Thyroid gland (tissue), 4 donors: ENCODE results near the gene SC5D. TPM values are rescaled to one million over a fixed set of nuclear protein-coding genes. Genes with fewer than 3 reads are reported as not detected.
A peak's percentile ranks its signal among the peaks of the same experiment; 100 is the strongest.

ENCODE experiments used
- DNase-seq, 2 donors: peaks; one replicate each; pipeline ENCODE4 v3.0.0-alpha.2; 2019
- H3K27ac ChIP-seq, 3 donors: fragments of 200-600 bp; sonication (generic); 1 replicate in 2 of 3; 2 replicates in 1 of 3; pipeline ENCODE4 v1.5.1; 2016 to 2019; ENCODE audit warnings: mild to moderate bottlenecking in 1 of 3, moderate library complexity in 1 of 3
- H3K27me3 ChIP-seq: fragments of 200-600 bp; sonication (generic); one replicate; pipeline ENCODE4 v1.5.1; 2019
- H3K36me3 ChIP-seq, 2 donors: fragments of 200-600 bp; sonication (generic); one replicate each; pipeline ENCODE4 v1.5.1; 2016 to 2019
- H3K4me1 ChIP-seq, 2 donors: fragments of 200-600 bp; sonication (generic); one replicate each; pipeline ENCODE4 v1.5.1; 2017 to 2019
- H3K4me3 ChIP-seq, 3 donors: fragments of 200-600 bp; sonication (generic); replicated peaks in 1 of 3; 1 replicate in 2 of 3; 2 replicates in 1 of 3; pipeline ENCODE4 v1.5.1; 2016; ENCODE audit warnings: mild to moderate bottlenecking in 1 of 3
- H3K9me3 ChIP-seq: fragments of 200-600 bp; sonication (generic); one replicate; pipeline ENCODE4 v1.5.1; 2017
- POLR2A ChIP-seq, 2 donors: fragments of 450-650 bp; IDR thresholded peaks; one replicate each; pipeline ENCODE4 v1.6.1; 2017; ENCODE audit warnings: antibody characterized with exemption in 2 of 2, mild to moderate bottlenecking in 2 of 2, moderate library complexity in 1 of 2
- WGBS, 2 donors: methylation state at CpG; one replicate each; pipeline ENCODE4 v1.1.5; 2017; 5-methylcytosine and 5-hydroxymethylcytosine counted together
- intact Hi-C: fragments of 100-400 bp; cut with DNase I; formaldehyde crosslinking; loops from one replicate; pipeline ENCODE4 v1.15.1; 2023
- total RNA-seq, 4 donors: library from RNA; depleted of rRNA; stranded (reverse); fragments of >200 nt; gene quantifications; one replicate each; pipeline ENCODE4 v1.2.3, GENCODE V29; 2016
- TF ChIP-seq, protein P1 (sequence below), 6 experiments: fragments of 200-600 bp in 3 of 6; fragments of 450-650 bp in 3 of 6; sonication (generic) in 3 of 6; IDR thresholded peaks; one replicate each; pipeline ENCODE4 v1.5.1; 2016 to 2019; ENCODE audit warnings: antibody characterized with exemption in 6 of 6, mild to moderate bottlenecking in 2 of 6, inconsistent platforms in 1 of 6, moderate library complexity in 1 of 6

Gene SC5D
- total RNA-seq, 4 donors from 2014 or later: 37.2 to 68.9 (median 40.0) TPM

DNA sequence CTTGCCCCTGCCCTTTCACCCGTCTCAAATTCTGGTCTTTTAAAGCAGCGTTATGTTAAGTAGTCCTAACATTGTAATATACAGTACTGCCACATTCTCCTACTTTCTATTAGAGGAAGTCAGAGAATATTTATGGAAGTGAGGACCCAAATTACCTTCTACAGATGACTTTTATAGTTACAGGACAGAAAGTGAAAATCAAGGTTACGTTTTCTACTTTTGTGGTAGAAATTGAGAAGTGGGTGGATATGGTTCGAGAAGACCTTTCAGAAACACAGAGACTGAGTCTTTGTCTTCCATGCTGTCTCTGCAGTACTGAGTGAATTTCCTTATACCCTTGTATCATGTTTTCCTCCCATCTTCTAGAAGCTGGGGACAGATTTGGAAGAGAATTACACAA lies 17.1 kb downstream of the SC5D start:
- 92 to 93% methylated on average over 4 of the region's 4 CpGs for WGBS, 2 donors

DNA sequence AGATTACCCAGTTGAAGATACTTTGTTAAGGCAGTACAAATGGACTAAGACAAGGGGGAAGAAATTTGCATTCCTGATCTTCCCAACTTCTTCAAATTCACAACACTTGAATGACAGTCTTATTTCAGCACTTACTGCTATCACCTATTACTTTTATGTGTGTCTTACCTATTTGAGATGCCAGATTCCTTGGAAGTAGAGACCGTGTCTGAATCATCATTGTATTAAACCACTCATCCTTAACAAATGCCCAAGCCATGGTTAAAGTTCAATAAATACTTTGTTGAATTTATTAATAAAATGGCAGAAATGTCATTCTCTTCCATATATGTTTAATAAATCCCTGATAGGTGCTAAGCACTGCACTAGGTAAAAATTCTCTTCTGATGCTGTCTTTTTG lies 18.3 kb downstream of the SC5D start:
- H3K36me3 ChIP-seq: peaks cover 0 to 15% of the 10 kb centered on the region in 2 donors
- no peaks in the 10 kb centered on the region for H3K9me3 ChIP-seq
- TF ChIP-seq, protein P1, sequence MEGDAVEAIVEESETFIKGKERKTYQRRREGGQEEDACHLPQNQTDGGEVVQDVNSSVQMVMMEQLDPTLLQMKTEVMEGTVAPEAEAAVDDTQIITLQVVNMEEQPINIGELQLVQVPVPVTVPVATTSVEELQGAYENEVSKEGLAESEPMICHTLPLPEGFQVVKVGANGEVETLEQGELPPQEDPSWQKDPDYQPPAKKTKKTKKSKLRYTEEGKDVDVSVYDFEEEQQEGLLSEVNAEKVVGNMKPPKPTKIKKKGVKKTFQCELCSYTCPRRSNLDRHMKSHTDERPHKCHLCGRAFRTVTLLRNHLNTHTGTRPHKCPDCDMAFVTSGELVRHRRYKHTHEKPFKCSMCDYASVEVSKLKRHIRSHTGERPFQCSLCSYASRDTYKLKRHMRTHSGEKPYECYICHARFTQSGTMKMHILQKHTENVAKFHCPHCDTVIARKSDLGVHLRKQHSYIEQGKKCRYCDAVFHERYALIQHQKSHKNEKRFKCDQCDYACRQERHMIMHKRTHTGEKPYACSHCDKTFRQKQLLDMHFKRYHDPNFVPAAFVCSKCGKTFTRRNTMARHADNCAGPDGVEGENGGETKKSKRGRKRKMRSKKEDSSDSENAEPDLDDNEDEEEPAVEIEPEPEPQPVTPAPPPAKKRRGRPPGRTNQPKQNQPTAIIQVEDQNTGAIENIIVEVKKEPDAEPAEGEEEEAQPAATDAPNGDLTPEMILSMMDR (IDR thresholded peaks at IDR 0.05): no peak
- TF ChIP-seq POLR2A (IDR thresholded peaks at IDR 0.05): no peak

More for the DNA sequence above, 17.1 kb downstream of the SC5D start:
- no peaks in the 10 kb centered on the region for H3K4me1 ChIP-seq
- TF ChIP-seq POLR2A (IDR thresholded peaks at IDR 0.05): no peak
- TF ChIP-seq, protein P1 (IDR thresholded peaks at IDR 0.05): no peak
- no peaks in the 10 kb centered on the region for H3K27me3 ChIP-seq
- no peak for DNase-seq
- H3K4me3 ChIP-seq: no peak overlapping the region
- H3K27ac ChIP-seq: no peak overlapping the region
- no peaks in the 10 kb centered on the region for H3K9me3 ChIP-seq
- intact Hi-C loops: no loop called here
- peaks cover 0 to 20% of the 10 kb centered on the region in 2 donors for H3K36me3 ChIP-seq

DNA sequence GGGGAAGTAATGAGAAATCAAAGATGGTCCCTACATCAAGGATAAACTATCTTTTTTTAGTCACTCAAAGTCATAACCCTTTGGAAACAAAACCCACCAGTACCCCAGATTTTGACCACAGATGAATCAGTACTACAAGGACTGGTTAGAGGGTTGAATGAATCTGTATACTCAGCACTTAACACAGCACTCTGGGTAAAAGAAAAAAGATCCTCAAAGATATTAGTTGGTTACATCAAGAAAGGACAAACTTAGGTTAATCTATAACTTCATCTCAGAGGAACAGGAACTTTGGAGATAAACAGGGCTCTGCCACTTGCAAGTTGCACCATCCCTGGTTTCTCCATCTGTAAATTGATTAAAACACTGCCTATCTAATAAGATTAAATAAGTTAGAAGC lies 18.8 kb downstream of the SC5D start:
- Histone ChIP-seq H3K4me3 (no peak overlapping the region), H3K27ac (no peak overlapping the region), H3K9me3 (no peaks in the 10 kb centered on the region), H3K36me3 (peaks cover 0 to 14% of the 10 kb centered on the region in 2 donors), H3K4me1 (no peaks in the 10 kb centered on the region), H3K27me3 (no peaks in the 10 kb centered on the region)
- TF ChIP-seq POLR2A (IDR thresholded peaks at IDR 0.05): no peak
- TF ChIP-seq, protein P1 (IDR thresholded peaks at IDR 0.05): no peak
- no peak for DNase-seq
- intact Hi-C loops: no loop called here

More for the DNA sequence above, 18.3 kb downstream of the SC5D start:
- WGBS, 2 donors: 82 to 91% methylated on average over 1 of the region's 1 CpG
- Histone ChIP-seq H3K4me1 (no peaks in the 10 kb centered on the region), H3K4me3 (no peak overlapping the region), H3K27me3 (no peaks in the 10 kb centered on the region), H3K27ac (no peak overlapping the region)
- no peak for DNase-seq
- intact Hi-C loops: no loop called here

DNA sequence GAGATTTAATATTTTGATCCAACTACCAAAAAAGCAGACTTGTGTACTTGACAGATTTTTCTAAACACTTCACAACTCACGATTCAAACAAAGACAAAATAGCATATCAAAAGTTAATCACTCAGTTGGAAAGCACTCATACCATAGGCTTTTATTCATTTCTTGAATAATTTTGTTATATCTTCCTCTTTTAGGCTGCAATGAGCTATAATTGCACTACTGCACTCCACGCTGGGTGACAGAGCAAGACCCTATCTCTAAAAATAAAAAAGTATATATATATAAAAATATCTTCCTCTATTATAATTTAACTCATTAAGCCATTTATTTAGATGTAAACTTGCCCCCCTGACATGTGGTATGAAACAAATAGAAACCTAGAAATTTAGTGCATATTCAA lies 19.9 kb downstream of the SC5D start:
- no peak overlapping the region for H3K4me3 ChIP-seq
- intact Hi-C loops: no loop called here
- DNase-seq: no peak
- no peaks in the 10 kb centered on the region for H3K9me3 ChIP-seq
- WGBS, 2 donors: 86 to 87% methylated on average over 2 of the region's 2 CpGs
- no peaks in the 10 kb centered on the region for H3K27me3 ChIP-seq
- no peak overlapping the region for H3K27ac ChIP-seq
- H3K36me3 ChIP-seq: peaks cover 0 to 4% of the 10 kb centered on the region in 2 donors
- H3K4me1 ChIP-seq: no peaks in the 10 kb centered on the region
- TF ChIP-seq, protein P1 (IDR thresholded peaks at IDR 0.05): no peak
- no peak for TF ChIP-seq POLR2A (IDR thresholded peaks at IDR 0.05)

GRCh38 chr11:121318848-121319834 lies 26.6 kb downstream of the SC5D start:
- TF ChIP-seq, protein P1 (IDR thresholded peaks at IDR 0.05): peak in 5 of 6 experiments; percentile 25 to 87 (median 75)
- no peak for TF ChIP-seq POLR2A (IDR thresholded peaks at IDR 0.05)
- H3K4me3 ChIP-seq: no peak overlapping the region
- intact Hi-C loops: loop anchor here (5.0 kb wide), 1 partner anchor 273 kb away; no protein-coding TSS in a partner anchor
- WGBS, 2 donors: 24% methylated on average over 7 of the region's 7 CpGs
- H3K9me3 ChIP-seq: no peaks in the 10 kb centered on the region
- H3K27me3 ChIP-seq: no peaks in the 10 kb centered on the region
- H3K36me3 ChIP-seq: no peaks in the 10 kb centered on the region
- no peaks in the 10 kb centered on the region for H3K4me1 ChIP-seq
- peak; percentile 6 to 7 for DNase-seq
- H3K27ac ChIP-seq: no peak overlapping the region
